ENCODE data around the gene NIPAL3. TPM values are rescaled to one million over a fixed set of nuclear protein-coding genes. Genes with fewer than 3 reads are reported as not detected.

Gene NIPAL3
- total and polyA plus RNA-seq, 9 donors, result 4.4 to 22.3 (median 13.1) TPM

DNA sequence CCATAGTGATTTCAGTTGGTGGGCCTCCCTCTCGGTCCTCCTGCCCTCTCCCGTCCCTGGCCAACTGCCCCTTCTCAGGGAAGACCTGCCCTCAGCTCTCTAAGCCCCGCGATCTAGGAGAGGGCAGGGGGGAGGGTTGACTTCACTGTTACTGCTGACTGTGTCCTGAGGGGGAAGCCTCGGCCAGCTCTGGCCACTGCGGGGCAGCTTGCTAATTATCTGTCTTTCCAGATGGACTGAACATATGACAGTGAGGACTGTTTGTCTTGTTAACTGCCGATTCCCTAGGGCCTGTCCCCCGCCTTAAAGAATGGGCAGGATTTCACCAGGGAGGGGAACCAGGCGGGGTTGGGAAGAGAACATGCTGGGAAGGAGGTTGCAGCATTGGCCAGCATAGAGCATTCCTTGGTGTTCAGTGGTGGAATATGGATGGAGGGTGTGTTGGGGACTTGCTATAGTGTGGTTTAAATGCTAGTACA, 22.9 kb downstream of the NIPAL3 start:
- no peak for DNase-seq
- Histone ChIP-seq H3K9me3 (no peaks in the 10 kb centered on the region), H3K27me3 (no peaks in the 10 kb centered on the region), H3K4me1 (ENCODE audit: insufficient read depth) (no peaks in the 10 kb centered on the region), H3K27ac (no peak overlapping the region), H3K36me3 (no peaks in the 10 kb centered on the region), H3K4me3 (no peak overlapping the region)
- 64 to 71% (median 69%) methylated on average over 9 of the region's 9 CpGs for WGBS, 3 donors
- TF ChIP-seq POLR2A (IDR thresholded peaks at IDR 0.05) (no peak), EP300 (IDR thresholded peaks at IDR 0.05) (no peak), CTCF (IDR thresholded peaks at IDR 0.05) (no peak)
- intact Hi-C loops (cut with DNase I), result no loop called here

- intact Hi-C loops (cut with DNase I), result no loop called here
- Histone ChIP-seq H3K4me3 (no peak overlapping the region), H3K36me3 (no peaks in the 10 kb centered on the region), H3K27me3 (no peaks in the 10 kb centered on the region), H3K4me1 (ENCODE audit: insufficient read depth) (no peaks in the 10 kb centered on the region), H3K27ac (no peak overlapping the region), H3K9me3 (no peaks in the 10 kb centered on the region)
- no peak for DNase-seq
- no peak for TF ChIP-seq POLR2A (IDR thresholded peaks at IDR 0.05)
- no peak for TF ChIP-seq CTCF (IDR thresholded peaks at IDR 0.05)
- TF ChIP-seq EP300 (IDR thresholded peaks at IDR 0.05), result no peak
- WGBS, 3 donors, result 70 to 81% (median 79%) methylated on average over 2 of the region's 2 CpGs
Measured at GRCh38 chr1:24440436-24440835, 24.8 kb downstream of the NIPAL3 start.

- Histone ChIP-seq H3K27me3 (no peaks in the 10 kb centered on the region), H3K4me3 (no peak overlapping the region), H3K36me3 (no peaks in the 10 kb centered on the region), H3K9me3 (no peaks in the 10 kb centered on the region), H3K4me1 (ENCODE audit: insufficient read depth) (no peaks in the 10 kb centered on the region), H3K27ac (no peak overlapping the region)
- no peak for DNase-seq
- intact Hi-C loops (cut with DNase I), result no loop called here
- 83 to 88% (median 86%) methylated on average over 7 of the region's 7 CpGs for WGBS, 3 donors
- no peak for TF ChIP-seq CTCF (IDR thresholded peaks at IDR 0.05)
- TF ChIP-seq POLR2A (IDR thresholded peaks at IDR 0.05), result no peak
- no peak for TF ChIP-seq EP300 (IDR thresholded peaks at IDR 0.05)
Measured at GRCh38 chr1:24441480-24441879, 25.9 kb downstream of the NIPAL3 start.

GRCh38 chr1:24441996-24442668, 26.5 kb downstream of the NIPAL3 start:
- TF ChIP-seq POLR2A (IDR thresholded peaks at IDR 0.05) (no peak), CTCF (IDR thresholded peaks at IDR 0.05) (no peak), EP300 (IDR thresholded peaks at IDR 0.05) (no peak)
- H3K27ac ChIP-seq, result no peak overlapping the region
- no peaks in the 10 kb centered on the region for H3K36me3 ChIP-seq
- H3K4me1 ChIP-seq (ENCODE audit: insufficient read depth), result no peaks in the 10 kb centered on the region
- DNase-seq, result no peak
- intact Hi-C loops (cut with DNase I), result no loop called here
- 94 to 95% (median 95%) methylated on average over 14 of the region's 14 CpGs for WGBS, 3 donors
- no peak overlapping the region for H3K4me3 ChIP-seq
- no peaks in the 10 kb centered on the region for H3K9me3 ChIP-seq
- H3K27me3 ChIP-seq, result no peaks in the 10 kb centered on the region
